K562 (cell line): ENCODE results near the gene PDE3A. TPM values are rescaled to one million over a fixed set of nuclear protein-coding genes. Genes with fewer than 3 reads are reported as not detected.

ENCODE experiments used
- ATAC-seq: fragments of 200-7000 bp; cut with Tn5 transposase; 3 replicates; pipeline ENCODE4 v1.9.1; 2020; ENCODE audit warnings: moderate library complexity
- BruUV-seq: library from RNA; stranded (reverse); fragments of 400-500 nt; replicated peaks from 2 replicates; lab custom pipeline; 2021; lab: Mats Ljungman, UMichigan
- CTCF ChIA-PET: fragments of 300-600 bp; formaldehyde crosslinking; extraction: SDS; loops from one replicate; lab custom pipeline; 2021; ENCODE audit warnings: low intra/inter-chr PET ratio; lab: Yijun Ruan, JAX
- POLR2A ChIA-PET: fragments of 300-600, 350-650 bp; sonication (Branson Sonifier 250); formaldehyde crosslinking; extraction: SDS; loops from one replicate; lab custom pipeline; 2021; ENCODE audit warnings: antibody characterized with exemption, inconsistent platforms; lab: Yijun Ruan, JAX
- DNase-seq, 4 experiments: peaks; one replicate each; pipeline versions ENCODE4 v3.0.0 to v3.0.0-alpha.2; 2011 to 2018; ENCODE audit warnings: low spot score in 3 of 4, mixed read lengths in 3 of 4; ENCODE audit errors: extremely low read depth in 1 of 4
- FAIRE-seq: peaks from 2 replicates; lab custom pipeline; 2011; peaks lifted over from hg19 to GRCh38; lab: Jason Lieb, UNC
- H2AFZ ChIP-seq: 2 replicates; pipeline ENCODE4 v1.6.0; 2011; ENCODE audit warnings: low read depth, low read length, control low read depth, inconsistent platforms
- H3K27ac ChIP-seq: fragments of 200-600 bp; 3 replicates; pipeline ENCODE4 v1.8.0; 2011; ENCODE audit warnings: low read depth, mild to moderate bottlenecking, control low read depth, inconsistent platforms, low read length, moderate library complexity, mixed read lengths; ENCODE audit errors: extremely low read depth
- H3K27me3 ChIP-seq, 2 experiments: fragments of 300-600 bp in 1 of 2; 2 replicates in 1 of 2; 3 replicates in 1 of 2; pipeline versions ENCODE4 v1.6.0 to v1.8.0; 2011; ENCODE audit warnings: inconsistent platforms in 2 of 2, low read length in 2 of 2, mild to moderate bottlenecking in 1 of 2, mixed read lengths in 1 of 2, moderate library complexity in 1 of 2; ENCODE audit not compliant: control insufficient read depth in 2 of 2, insufficient read depth in 2 of 2
- H3K36me3 ChIP-seq: fragments of 300-600 bp; 3 replicates; pipeline ENCODE4 v1.8.0; 2011; ENCODE audit warnings: mild to moderate bottlenecking, low read length, inconsistent platforms; ENCODE audit not compliant: control insufficient read depth, insufficient read depth
- H3K4me1 ChIP-seq, 2 experiments: fragments of 200-600 bp in 1 of 2; replicated peaks in 1 of 2; 2 replicates in 1 of 2; 3 replicates in 1 of 2; pipeline versions ENCODE4 v1.5.1 to v1.8.0; 2011; ENCODE audit warnings: inconsistent platforms in 2 of 2, low read length in 2 of 2, mild to moderate bottlenecking in 1 of 2, mixed read lengths in 1 of 2, moderate library complexity in 1 of 2; ENCODE audit not compliant: control insufficient read depth in 2 of 2, insufficient read depth in 2 of 2
- H3K4me2 ChIP-seq: 2 replicates; pipeline ENCODE4 v1.6.1; 2011; ENCODE audit warnings: low read length, control low read depth, inconsistent platforms, mixed read lengths; ENCODE audit not compliant: insufficient read depth
- H3K4me3 ChIP-seq: fragments of 200-600 bp; sonication (generic), shearing (Covaris generic); 2 replicates; pipeline ENCODE4 v1.5.1; 2016; ENCODE audit warnings: control low read depth, inconsistent platforms
- H3K79me2 ChIP-seq: fragments of 200-600 bp; 3 replicates; pipeline ENCODE4 v1.8.0; 2011; ENCODE audit warnings: low read length, inconsistent platforms; ENCODE audit not compliant: control insufficient read depth, insufficient read depth
- H3K9ac ChIP-seq, 2 experiments: 2 replicates each; pipeline versions ENCODE4 v1.6.0 to v1.6.1; 2011; ENCODE audit warnings: low read depth in 2 of 2, low read length in 2 of 2, control low read depth in 1 of 2, inconsistent platforms in 1 of 2, mild to moderate bottlenecking in 1 of 2, mixed read lengths in 1 of 2; ENCODE audit not compliant: insufficient read depth in 1 of 2
- H3K9me1 ChIP-seq: one replicate; pipeline ENCODE4 v1.6.0; 2011; ENCODE audit warnings: inconsistent platforms, mild to moderate bottlenecking, low read length, moderate library complexity; ENCODE audit not compliant: control insufficient read depth, insufficient read depth
- H3K9me3 ChIP-seq: replicated peaks from 2 replicates; pipeline ENCODE4 v1.5.1; 2011; ENCODE audit warnings: low read depth, low read length, inconsistent platforms; ENCODE audit not compliant: control insufficient read depth, insufficient read depth
- H4K20me1 ChIP-seq: replicated peaks from 2 replicates; pipeline ENCODE4 v1.6.1; 2011; ENCODE audit warnings: low read length, inconsistent platforms, mixed read lengths; ENCODE audit not compliant: control insufficient read depth, insufficient read depth
- BCOR ChIP-seq: fragments of 450-650 bp; IDR thresholded peaks from 2 replicates; pipeline ENCODE4 v1.6.1; 2016
- HMG20B ChIP-seq: fragments of 250-450 bp; sonication (Bioruptor Pico); IDR thresholded peaks from 2 replicates; pipeline ENCODE4 v1.5.0; 2021; ENCODE audit warnings: mild to moderate bottlenecking
- ILK ChIP-seq: fragments of 450-650 bp; IDR thresholded peaks from 2 replicates; pipeline ENCODE4 v1.6.1; 2016; ENCODE audit warnings: missing genetic modification characterization, low read depth, mild to moderate bottlenecking, missing compliant biosample characterization, moderate library complexity, borderline replicate concordance
- RBFOX2 ChIP-seq: fragments of 200-400 bp; formaldehyde crosslinking; IDR thresholded peaks from 2 replicates; pipeline ENCODE4 v1.6.1; 2017; ENCODE audit warnings: low read depth, mild to moderate bottlenecking, low read length, moderate library complexity
- ZNF134 ChIP-seq: fragments of 250-450 bp; sonication (Bioruptor Pico); conservative IDR thresholded peaks from 2 replicates; pipeline ENCODE4 v1.4.0; 2020
- ZNF354B ChIP-seq: fragments of 250-450 bp; sonication (Bioruptor Pico); IDR thresholded peaks from 2 replicates; pipeline ENCODE4 v1.4.0; 2020
- ZNF780A ChIP-seq: fragments of 250-450 bp; sonication (Bioruptor Pico); IDR thresholded peaks from 2 replicates; pipeline ENCODE4 v1.5.0; 2021; ENCODE audit warnings: mild to moderate bottlenecking
- WGBS: fragments of 100-300 bp; shearing (Covaris generic); methylation state at CpG from one replicate; pipeline ENCODE4 v1.1.6; 2016; ENCODE audit warnings: low coverage, mixed read lengths; ENCODE audit not compliant: insufficient coverage; ENCODE audit errors: missing lambda C conversion rate; 5-methylcytosine and 5-hydroxymethylcytosine counted together
- in situ Hi-C: fragments of 300-500 bp; cut with MboI; formaldehyde crosslinking; loops from 4 replicates; pipeline ENCODE4 v1.15.0; 2018; ENCODE audit warnings: inconsistent platforms, mixed read lengths
- intact Hi-C: fragments of 100-400 bp; cut with micrococcal nuclease; formaldehyde crosslinking; loops from 2 replicates; pipeline ENCODE4 v1.14.2; 2022
- polyA plus RNA-seq, 8 experiments: library from polyadenylated mRNA; depleted of rRNA in 4 of 8; stranded (reverse) in 5 of 8; unstranded in 3 of 8; fragments of >200 nt; fragmentation: Nextera tagmentation in 2 of 8; fragmentation: Illumina TruSeq in 1 of 8; extraction: Ambion mirVana in 2 of 8; extraction: Trizol in 1 of 8; gene quantifications; 2 replicates each; pipeline versions ENCODE4 v1.2.1 to v1.2.3, GENCODE V29; 2011 to 2014; ENCODE audit warnings: inconsistent platforms in 1 of 8, missing spikeins in 1 of 8
- total RNA-seq, 7 experiments: library from RNA; depleted of rRNA in 6 of 7; stranded (reverse); fragments of >200 nt in 6 of 7; fragmentation: Illumina TruSeq in 2 of 7; extraction: Trizol in 2 of 7; gene quantifications; 2 replicates each; pipeline versions ENCODE4 v1.2.1 to v1.2.3, GENCODE V29; 2011 to 2021; ENCODE audit warnings: low replicate concordance in 1 of 7
- TF ChIP-seq, protein P1 (sequence below): IDR thresholded peaks from 3 replicates; pipeline ENCODE4 v1.6.1; 2011; ENCODE audit warnings: borderline replicate concordance, mild to moderate bottlenecking, moderate library complexity; ENCODE audit not compliant: insufficient read length; ENCODE audit errors: extremely low read depth
- TF ChIP-seq, protein P2 (sequence below): fragments of 250-450 bp; sonication (Bioruptor Pico); IDR thresholded peaks from 2 replicates; pipeline ENCODE4 v1.5.0; 2021; ENCODE audit warnings: mild to moderate bottlenecking, moderate library complexity
- TF ChIP-seq, protein P3 (sequence below): fragments of 450-650 bp; conservative IDR thresholded peaks from 2 replicates; pipeline ENCODE4 v1.6.1; 2016; ENCODE audit warnings: missing genetic modification characterization, low read depth, mild to moderate bottlenecking, missing compliant biosample characterization, moderate library complexity
- TF ChIP-seq, protein P4 (sequence below): fragments of 450-650 bp; formaldehyde crosslinking; IDR thresholded peaks from 2 replicates; pipeline ENCODE4 v1.4.0; 2020; ENCODE audit warnings: mild to moderate bottlenecking, moderate library complexity

The PDE3A gene
- total and polyA plus RNA-seq, 9 of the 15 experiments (the other 6 are each of a cell fraction or from before 2014, with no cell fraction given), result 0.02 TPM; not detected in 8

DNA sequence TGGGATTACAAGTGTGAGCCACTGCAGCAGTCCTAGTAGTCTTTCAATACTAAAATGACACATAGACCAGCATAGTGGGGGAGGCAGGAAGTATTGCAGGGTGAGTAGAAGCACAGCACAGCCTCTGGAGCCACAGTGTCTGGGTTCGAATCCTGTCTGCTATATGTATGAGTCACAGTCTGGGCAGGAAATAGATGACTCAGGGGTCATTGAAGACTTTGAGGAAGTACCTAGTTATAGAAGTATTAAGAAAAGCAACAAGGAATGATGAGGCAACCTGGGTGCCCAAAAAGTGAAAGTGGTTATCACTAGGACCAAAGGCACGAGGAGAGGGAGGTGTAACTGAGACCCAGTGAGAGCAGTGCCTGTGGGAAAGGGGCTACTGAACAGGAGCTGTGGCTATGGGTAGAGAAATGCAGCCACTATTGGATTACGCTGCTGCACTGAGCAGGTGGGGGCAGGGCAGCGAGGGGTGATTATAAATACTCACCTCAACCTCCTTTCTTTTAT is 124.0 kb downstream of the PDE3A start:
- H3K4me2 ChIP-seq, result no peak overlapping the region
- H3K79me2 ChIP-seq, result no peaks in the 10 kb centered on the region
- H3K9me1 ChIP-seq, result no peaks in the 10 kb centered on the region
- ChIA-PET CTCF (no interaction called here), POLR2A (no interaction called here)
- H3K4me3 ChIP-seq, result no peak overlapping the region
- no peaks in the 10 kb centered on the region for H3K36me3 ChIP-seq
- no peak overlapping the region for H3K27ac ChIP-seq
- DNase-seq, result no peak
- H2AFZ ChIP-seq, result no peak overlapping the region
- no peaks in the 10 kb centered on the region for H3K9me3 ChIP-seq
- BruUV-seq, result no TSS peak
- no peaks in the 10 kb centered on the region for H3K27me3 ChIP-seq
- H4K20me1 ChIP-seq, result no peaks in the 10 kb centered on the region
- in situ Hi-C loops (no loop called here), intact Hi-C loops (no loop called here)
- H3K9ac ChIP-seq, result no peak overlapping the region
- ATAC-seq, result no peak
- FAIRE-seq, result no peak
- 0% methylated on average over 4 of the region's 4 CpGs for WGBS
- H3K4me1 ChIP-seq, result no peaks in the 10 kb centered on the region
- TF ChIP-seq, protein P1, sequence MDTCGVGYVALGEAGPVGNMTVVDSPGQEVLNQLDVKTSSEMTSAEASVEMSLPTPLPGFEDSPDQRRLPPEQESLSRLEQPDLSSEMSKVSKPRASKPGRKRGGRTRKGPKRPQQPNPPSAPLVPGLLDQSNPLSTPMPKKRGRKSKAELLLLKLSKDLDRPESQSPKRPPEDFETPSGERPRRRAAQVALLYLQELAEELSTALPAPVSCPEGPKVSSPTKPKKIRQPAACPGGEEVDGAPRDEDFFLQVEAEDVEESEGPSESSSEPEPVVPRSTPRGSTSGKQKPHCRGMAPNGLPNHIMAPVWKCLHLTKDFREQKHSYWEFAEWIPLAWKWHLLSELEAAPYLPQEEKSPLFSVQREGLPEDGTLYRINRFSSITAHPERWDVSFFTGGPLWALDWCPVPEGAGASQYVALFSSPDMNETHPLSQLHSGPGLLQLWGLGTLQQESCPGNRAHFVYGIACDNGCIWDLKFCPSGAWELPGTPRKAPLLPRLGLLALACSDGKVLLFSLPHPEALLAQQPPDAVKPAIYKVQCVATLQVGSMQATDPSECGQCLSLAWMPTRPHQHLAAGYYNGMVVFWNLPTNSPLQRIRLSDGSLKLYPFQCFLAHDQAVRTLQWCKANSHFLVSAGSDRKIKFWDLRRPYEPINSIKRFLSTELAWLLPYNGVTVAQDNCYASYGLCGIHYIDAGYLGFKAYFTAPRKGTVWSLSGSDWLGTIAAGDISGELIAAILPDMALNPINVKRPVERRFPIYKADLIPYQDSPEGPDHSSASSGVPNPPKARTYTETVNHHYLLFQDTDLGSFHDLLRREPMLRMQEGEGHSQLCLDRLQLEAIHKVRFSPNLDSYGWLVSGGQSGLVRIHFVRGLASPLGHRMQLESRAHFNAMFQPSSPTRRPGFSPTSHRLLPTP, result no peak
- TF ChIP-seq, protein P2, sequence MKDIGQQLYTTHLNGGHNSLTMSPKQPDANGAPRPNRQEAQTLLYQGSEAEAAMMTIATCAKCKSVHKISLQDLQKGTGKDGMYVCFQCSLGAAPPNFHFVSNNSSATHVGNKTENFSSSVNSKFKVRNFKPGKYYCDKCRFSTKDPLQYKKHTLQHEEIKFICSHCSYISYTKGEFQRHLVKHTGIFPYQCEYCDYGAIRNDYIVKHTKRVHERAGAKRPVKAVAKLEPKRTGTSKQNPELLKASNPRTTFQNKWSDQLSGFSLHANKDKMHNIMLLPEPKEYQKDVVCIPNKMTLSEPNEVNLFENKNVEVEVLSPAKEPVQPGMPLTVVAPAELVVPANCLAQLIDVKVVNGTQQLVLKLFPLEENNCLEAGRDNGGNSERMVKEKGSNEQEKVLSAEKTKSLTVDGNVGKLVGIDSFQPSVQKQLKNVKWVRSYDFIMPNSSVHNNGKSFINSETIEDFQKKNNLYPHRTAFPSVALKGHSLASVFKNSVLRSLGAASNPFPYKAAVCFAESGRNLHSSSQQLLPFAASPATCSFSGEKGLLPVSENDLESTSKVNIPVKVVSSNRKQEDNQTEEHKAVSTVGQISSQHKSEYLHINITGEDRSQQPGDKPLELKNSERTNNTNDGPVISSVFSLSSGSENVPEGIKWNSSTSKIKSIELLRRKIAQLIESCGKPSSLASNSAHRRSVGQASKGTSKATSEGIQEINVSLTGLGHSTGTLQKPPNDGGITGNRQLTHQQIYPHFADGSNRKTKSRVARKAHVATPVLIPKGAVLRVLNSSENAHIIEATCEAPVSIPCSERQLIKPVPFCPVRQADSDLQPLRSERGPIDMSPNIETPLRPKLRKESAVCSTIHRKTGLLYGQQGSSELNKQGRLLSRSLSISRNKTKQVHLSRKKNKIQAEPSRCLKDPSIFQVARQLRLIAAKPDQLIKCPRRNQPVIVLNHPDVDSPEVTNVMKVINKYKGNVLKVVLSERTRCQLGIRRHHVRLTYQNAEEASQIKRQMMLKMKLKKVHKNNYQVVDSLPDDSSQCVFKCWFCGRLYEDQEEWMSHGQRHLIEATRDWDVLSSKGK, result no peak
- TF ChIP-seq ZNF134 (CRISPR knock-in tag), result no peak
- TF ChIP-seq BCOR, result no peak
- no peak for TF ChIP-seq RBFOX2
- TF ChIP-seq HMG20B (CRISPR knock-in tag), result no peak
- TF ChIP-seq, protein P3, sequence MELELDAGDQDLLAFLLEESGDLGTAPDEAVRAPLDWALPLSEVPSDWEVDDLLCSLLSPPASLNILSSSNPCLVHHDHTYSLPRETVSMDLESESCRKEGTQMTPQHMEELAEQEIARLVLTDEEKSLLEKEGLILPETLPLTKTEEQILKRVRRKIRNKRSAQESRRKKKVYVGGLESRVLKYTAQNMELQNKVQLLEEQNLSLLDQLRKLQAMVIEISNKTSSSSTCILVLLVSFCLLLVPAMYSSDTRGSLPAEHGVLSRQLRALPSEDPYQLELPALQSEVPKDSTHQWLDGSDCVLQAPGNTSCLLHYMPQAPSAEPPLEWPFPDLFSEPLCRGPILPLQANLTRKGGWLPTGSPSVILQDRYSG (tag), result no peak
- TF ChIP-seq, protein P4, sequence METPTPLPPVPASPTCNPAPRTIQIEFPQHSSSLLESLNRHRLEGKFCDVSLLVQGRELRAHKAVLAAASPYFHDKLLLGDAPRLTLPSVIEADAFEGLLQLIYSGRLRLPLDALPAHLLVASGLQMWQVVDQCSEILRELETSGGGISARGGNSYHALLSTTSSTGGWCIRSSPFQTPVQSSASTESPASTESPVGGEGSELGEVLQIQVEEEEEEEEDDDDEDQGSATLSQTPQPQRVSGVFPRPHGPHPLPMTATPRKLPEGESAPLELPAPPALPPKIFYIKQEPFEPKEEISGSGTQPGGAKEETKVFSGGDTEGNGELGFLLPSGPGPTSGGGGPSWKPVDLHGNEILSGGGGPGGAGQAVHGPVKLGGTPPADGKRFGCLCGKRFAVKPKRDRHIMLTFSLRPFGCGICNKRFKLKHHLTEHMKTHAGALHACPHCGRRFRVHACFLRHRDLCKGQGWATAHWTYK (CRISPR knock-in tag), result no peak
- TF ChIP-seq ZNF780A (CRISPR knock-in tag), result no peak
- TF ChIP-seq ILK (tag), result no peak
- TF ChIP-seq ZNF354B (CRISPR knock-in tag), result no peak
